HG03280 (cell line): Measurements from ENCODE around the gene CHAC1.
"Not testable (repeated sequence)": the region's sequence is repeated elsewhere in the genome, so short reads cannot be mapped to it uniquely, and the experiment has no call there.

ENCODE experiments used
- ATAC-seq: cut with Tn5 transposase; IDR thresholded peaks from one replicate; pipeline ENCODE4 v1.9.1; 2021; ENCODE audit warnings: mild to moderate bottlenecking, moderate library complexity; ENCODE audit not compliant: unreplicated experiment

The CHAC1 gene

DNA sequence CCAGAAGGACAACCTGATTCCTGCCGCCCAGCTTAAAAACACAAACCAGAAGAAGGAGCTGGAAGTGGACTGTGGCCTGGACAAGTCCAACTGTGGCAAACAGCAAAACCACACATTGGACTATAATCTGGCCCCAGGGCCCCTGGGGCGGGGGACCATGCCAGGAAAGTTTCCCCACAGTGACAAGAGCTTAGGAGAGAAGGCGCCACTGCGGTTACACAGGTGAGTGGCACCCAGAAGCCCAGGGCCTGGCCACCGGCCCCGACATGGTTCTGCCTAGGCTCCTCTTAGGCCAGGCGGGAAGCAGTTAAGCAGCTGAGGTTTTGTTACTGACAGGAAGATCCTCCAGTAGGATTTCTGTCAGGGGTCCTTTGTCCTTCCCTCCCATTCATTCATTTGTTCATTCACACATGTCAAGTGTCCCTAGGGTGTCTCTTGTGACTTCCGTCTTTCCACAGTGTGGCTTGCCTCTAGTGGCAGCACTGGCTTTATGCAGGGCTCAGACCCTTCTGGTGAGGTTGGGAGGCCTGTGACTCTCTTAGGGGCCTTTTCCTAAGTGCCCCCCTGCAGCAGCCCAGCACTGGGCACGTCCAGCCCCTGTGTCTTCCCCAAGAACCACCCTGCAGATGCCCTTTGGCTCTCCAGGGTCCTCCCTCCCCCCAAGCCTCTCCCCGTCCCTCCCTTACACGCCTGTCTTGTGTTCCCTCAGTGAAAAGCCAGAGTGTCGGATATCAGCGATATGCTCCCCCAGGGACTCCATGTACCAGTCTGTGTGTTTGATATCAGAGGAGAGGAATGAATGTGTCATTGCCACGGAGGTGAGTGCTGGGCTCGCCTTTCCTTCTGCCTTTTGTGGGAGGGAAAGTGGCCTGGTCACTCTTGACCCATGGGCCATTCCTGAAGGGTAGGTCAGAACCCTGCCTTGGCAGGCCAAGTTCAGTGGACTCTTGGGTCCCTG is 16.3 kb upstream of the CHAC1 start:
- no peak for ATAC-seq

DNA sequence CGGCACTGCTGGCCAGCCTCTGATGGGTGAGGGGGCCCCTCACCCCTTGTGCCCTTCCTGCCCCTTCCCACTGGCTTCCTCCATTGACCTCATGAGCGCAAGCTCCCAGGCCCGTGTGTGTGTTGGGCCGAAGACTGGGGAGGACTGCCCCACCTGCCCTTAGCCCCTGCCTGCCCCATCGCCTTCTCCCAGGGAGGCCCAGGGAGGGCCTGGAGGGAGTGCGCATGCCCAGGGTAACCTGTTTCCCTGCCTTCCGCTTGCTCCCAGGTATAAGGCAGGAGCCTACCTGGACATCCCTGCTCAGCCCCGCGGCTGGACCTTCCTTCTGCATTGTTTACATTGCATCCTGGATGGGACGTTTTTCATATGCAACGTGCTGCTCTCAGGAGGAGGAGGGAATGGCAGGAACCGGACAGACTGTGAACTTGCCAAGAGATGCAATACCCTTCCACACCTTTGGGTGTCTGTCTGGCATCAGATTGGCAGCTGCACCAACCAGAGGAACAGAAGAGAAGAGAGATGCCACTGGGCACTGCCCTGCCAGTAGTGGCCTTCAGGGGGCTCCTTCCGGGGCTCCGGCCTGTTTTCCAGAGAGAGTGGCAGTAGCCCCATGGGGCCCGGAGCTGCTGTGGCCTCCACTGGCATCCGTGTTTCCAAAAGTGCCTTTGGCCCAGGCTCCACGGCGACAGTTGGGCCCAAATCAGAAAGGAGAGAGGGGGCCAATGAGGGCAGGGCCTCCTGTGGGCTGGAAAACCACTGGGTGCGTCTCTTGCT is 15.3 kb upstream of the CHAC1 start:
- ATAC-seq = no peak

DNA sequence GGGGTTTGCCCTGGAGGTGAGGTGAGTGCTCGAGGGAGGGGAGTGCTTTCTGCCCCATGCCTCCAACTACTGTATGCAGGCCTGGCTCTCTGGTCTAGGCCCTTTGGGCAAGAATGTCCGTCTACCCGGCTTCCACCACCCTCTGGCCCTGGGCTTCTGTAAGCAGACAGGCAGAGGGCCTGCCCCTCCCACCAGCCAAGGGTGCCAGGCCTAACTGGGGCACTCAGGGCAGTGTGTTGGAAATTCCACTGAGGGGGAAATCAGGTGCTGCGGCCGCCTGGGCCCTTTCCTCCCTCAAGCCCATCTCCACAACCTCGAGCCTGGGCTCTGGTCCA is 14.8 kb upstream of the CHAC1 start:
- ATAC-seq = no peak

DNA sequence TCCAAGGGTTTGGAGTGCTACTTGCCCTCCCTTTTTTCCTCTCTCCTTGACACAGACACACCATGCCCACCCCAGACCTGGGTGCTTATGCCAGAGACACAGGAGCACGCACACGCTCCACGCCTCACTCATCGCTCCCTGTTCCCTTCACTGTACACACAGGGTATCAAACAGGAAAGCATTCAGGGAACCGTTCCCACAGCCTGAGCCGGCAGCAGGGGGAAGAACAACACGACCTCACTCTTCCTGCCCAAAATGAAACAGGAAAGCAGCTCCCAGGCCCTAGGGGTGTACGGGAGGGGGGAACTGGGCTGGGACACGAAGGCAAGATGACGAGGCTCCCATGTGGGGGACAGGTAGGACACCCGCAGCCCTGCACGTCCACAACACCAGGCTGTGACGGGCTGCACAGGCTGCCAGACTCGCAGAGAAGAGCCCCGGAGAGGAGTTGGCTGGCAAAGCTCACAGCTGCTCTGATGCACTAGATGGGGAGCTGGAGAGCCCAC is 12.9 kb upstream of the CHAC1 start:
- ATAC-seq = no peak

DNA sequence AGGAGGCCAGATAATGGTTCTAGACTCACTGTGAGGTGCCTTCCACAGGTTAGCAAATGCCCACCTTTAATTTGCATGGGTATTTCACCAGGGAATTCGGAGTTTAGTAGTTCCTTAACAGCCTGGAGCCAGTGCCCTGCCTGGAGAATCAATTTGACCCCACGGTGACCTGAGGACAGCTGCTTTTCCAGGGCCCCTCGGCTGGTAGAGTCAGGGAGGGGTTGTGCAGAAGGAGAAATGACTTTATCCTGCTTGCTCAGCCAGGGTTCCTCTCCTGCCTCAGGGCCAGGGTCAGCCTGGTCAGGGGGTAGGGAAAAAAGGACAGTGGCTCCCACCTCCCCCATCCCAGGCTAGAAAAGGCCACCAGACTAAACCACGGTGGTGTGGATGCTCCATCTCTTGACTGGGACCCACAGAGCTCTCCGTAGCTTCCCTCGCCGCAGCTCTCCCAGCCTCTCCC is 12.2 kb upstream of the CHAC1 start:
- no peak for ATAC-seq

DNA sequence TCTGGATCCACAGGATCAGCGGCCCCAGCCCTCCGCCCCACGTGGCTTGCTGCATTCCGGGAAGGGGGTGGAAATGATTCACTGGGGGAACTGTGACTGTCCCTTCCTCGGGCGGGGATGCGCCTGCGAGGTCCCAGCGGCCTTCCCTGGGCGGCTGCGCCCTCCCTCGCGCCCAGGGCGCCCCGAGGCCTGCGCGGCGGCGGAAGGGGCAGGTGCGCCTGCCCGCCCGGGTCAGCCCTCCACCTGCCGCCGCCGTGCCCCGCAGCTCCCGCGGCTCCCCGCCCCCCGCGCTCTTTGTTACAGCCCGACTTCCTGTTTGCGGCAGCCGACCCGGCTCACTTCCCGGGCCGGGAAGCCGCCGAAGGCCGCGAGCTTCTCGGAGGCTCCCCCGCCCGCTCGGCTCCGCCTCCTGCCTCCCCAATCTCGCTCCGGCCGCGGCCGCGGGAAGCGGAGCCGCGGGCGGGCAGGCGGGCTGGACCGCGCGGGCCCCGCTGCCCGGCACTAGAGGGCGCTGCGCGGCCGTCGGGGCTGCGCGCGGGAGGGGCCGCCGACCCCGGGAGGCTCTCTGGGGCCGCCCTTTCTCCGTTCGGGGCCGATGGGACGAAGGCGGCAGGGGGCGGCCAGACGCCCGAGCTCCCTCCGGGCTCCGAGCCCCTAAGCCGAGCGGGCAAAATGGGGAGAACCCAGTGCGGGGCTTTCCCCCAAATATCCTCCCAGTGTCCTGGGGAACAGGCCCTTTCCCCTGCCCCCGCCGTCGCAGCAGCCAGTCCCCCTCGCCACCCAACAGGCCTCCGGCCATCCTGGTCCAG is 11.5 kb upstream of the CHAC1 start:
- peak; percentile 72 for ATAC-seq

DNA sequence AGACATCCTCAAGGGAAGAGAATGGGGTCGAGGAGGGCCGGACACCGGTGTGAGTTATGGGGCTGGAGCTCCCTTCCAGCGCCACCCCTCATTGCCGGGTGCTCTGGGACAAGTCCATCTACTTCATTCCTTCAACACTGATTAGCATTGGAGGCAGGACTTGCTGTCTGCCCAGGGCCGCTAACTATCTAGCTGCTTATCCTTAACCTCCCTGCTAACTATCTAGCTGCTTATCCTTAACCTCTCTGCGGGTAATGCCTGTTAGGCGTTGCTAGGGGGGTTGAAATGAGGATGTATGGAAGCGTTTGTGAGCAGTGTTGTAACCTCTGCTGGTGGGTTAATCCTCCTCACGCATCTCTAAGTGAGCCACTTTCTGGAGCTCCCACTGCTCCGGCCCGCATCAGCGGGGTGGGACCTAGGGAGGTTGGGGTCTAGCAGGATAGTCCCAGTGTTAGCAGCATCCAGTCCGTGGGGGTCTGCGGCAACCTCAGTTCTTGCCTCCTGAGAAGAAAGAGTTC is 10.9 kb upstream of the CHAC1 start:
- no peak for ATAC-seq

DNA sequence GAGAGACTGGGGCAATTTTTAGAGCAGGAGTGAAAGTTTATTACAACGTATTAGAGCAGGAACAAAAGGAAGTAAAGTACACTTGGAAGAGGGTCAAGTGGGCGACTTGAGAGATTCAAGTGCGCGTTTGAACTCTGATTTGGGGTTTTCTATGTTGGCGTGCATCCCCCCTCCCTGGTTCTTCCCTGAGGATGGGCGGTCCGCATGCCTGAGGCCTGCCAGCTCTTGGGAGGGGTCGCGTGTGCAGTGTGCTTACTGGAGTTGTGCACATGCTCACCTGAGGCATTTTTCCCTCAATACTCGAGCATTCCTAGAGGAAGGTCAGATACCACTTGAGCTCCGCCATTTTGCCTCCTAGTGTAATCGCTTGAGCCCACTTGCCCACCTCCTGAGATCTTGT is 10.4 kb upstream of the CHAC1 start:
- ATAC-seq = no peak

DNA sequence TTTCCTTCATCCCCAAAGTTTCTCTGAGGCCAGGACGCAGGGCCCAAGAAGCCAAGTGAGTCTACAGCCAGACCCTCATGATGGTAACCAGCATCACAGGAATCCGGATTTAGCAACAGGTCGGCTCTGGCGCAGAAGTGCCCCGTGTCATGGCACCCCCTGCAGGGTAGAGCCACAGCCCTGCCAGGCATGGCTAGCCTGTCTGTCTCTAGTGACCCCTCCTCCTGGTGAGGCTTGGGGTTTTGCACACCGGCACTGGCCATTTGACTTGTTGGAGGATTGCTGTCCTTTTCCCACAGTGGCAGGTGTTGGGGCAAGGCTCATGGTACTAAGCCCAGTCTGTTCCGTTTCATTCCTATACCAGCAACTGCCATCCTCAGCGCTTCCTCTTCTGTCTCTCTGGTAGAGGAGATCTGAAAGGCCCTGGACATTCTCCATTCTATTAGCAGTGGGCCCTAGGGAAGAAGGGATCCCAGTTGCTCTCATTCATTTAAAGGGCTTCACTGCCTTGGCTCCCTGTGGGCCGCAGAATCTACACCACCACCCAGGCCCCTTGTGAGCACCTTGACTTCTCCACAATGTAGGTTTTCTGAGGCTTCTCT is 9.4 kb upstream of the CHAC1 start:
- no peak for ATAC-seq

DNA sequence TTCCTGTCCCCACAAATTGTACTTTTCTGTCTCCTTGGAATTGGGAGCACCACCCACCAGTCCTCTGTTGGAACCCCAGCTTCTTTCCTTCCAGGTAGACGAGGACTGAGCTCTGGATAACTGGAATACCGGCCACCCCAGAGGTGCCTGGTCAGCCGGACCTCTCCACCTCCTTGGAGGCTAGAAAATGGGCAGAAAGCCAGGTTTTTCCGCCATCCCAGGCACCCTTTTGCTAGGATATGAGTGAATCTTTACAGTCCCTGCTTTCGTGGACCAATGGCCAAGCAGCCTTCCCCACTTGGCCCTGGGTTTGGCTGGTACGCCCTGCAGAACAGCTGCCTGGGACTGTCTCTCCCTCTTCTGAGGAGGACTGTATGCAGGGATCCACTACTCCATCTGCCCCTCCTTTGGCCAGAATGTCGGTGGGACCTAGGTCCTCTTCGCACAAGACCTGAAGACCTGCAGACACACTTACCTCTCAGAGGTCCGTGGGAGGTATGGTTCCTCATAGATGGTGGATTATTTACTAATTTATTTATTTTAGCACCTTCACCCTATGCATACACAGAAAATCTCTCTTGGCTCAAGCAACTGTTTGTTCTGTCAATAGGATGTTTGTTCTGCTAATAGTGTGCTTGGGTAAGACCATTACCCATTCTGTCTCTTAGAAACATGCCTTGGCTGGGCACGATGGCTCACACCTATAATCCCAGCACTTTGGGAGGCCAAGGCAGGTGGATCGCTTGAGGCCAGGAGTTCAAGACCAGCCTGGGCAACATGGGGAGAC is 8.6 kb upstream of the CHAC1 start:
- no peak for ATAC-seq

DNA sequence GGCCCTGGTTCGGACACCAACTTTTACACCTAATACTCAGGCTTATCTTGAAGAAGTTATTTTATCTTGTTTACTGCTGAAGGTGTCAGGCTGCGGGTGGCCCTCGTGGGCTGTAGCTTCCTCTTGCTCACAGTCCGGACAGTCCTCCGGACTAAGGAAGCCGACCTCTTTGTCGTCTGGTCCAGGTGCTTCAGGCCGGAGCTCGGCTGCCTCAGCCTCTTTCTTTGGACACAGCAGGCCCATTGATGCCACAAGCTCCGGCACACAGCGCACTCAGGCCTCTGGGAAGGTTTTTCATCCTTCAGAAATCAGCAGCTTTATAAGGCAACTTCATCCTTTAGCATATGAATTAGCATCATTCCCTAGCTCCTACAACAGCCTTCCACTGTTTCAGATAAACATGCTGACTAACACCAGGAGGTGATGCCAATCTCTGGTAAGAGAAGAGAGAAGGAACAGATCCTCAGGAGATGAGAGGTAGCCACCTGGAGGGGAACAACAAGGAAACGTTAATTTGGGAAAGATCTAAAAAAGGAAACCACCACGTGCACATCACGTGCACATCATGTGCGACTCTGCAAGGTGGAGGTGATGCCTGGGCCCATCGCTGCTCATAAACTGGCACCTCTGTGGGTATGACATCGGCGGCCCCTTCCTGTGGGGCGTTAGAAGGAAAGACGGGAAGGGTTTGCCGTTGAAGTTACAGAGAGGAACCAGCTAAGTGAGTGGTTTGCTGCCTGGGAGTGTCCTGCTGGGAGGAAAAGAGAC is 4.4 kb upstream of the CHAC1 start:
- ATAC-seq = no peak

DNA sequence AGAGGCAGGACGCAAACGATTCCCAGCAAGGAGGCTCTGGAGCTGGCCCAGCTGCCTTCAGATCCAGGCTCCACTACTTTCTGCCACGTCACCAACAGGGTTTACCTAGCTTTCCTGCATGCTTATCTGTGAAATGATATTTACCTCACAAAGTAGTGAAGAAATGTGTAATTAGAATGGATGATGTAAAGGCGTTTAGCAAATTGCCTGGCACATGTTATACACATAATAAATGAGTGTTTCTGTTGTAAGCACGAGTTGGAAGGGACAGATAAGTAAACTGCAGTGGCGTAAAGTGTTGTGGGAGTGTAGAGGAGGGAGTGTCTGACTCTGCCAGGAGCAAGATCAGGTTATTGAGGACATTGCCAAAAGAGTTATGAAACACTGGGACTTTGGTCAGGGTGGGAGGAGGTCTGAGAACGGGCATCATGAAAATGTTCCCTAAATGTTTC is 3.5 kb upstream of the CHAC1 start:
- ATAC-seq = no peak

DNA sequence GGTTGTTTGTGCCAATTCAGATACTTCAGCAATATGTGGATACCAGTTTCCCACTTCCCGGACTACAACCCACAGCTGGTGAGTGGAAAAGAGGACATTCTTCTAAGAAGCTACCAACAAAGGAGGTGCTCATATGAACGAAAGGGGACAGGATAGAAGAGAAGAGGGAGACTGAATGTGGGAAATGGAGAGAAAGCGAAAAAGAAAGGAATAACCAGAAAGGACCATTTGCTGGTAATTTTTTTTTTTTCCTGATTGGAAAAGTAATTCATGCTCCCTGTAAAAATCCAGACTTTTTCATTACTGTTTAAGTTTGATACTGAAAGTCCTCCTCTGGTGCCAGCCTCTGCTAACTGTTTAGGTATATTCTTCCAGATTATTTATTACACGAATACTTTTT is 1.5 kb upstream of the CHAC1 start:
- ATAC-seq = no peak

DNA sequence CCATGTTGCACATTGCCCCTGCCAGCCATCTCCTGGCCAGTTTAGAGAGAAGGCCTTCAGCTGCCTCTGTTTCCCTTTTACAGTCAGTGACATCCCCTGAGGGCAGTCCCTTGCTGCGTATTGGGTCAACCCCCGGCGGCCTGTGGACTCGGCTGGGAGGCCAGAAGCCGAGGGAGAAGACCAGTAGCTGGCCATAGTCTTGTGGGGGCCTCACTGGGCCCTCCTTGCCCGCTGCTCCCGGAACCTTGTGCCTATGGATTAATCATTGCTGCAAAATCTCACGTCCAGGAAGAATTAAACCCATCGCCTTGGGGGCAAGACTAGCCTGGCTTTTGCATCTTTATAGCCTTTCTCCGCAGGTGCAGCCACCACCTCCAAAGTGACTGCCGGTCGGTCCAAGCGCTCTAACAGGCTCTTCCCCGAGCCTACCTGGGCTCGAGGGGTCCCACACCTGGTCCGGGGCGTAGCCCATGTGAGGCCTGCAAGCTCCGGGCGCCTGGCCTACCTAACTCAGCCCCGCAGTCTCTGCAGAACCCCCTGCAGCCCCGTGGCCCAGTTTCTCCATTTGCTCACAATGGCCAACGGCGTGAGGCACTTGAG is 870 bp upstream of the CHAC1 start:
- peak; percentile 1 for ATAC-seq

DNA sequence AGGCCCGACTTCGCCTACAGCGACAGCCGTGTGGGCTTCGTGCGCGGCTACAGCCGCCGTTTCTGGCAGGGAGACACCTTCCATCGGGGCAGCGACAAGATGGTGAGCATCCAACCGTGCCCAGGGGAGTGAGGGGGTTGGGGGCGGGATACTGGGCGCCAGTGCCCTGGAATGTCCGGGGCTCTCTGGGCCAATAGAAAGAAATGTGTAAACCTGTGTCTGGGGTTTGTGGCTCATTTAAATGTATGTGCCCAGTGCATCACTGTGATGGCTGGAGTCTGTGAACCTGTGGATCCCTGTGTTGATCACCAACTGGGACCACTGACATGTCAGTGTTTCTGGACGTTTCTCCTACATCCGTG is 423 bp downstream of the CHAC1 start:
- ATAC-seq = no peak

DNA sequence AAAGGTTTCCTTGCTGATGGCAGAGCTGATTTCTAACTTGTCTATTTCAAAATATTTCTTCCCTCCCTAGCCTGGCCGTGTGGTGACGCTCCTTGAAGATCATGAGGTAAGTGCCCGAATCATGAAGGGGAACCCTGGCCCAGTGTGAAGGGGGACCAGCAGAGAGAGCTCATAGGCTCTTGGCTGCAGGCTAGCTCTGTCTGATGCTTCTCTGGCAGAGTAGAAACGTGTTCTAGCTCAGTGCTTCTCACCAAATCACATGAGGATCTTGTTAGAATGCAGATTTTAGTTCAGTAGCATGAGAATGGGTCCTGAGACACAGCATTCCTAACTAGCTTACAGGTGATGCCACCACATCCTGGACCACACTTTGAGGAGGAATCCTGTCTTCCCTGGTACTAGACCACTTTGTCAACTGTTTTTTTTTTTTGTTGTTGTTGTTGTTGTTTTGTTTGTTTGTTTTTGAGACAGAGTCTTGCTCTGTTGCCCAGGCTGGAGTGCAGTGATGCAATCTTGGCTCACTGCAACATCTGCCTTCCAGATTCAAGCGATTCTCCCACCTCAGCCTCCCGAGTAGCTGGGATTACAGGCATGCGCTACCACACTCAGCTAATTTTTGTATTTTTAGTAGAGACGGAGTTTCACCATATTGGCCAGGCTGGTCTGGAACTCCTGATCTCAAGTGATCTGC is 1.0 kb downstream of the CHAC1 start:
- not testable (repeated sequence) for ATAC-seq

DNA sequence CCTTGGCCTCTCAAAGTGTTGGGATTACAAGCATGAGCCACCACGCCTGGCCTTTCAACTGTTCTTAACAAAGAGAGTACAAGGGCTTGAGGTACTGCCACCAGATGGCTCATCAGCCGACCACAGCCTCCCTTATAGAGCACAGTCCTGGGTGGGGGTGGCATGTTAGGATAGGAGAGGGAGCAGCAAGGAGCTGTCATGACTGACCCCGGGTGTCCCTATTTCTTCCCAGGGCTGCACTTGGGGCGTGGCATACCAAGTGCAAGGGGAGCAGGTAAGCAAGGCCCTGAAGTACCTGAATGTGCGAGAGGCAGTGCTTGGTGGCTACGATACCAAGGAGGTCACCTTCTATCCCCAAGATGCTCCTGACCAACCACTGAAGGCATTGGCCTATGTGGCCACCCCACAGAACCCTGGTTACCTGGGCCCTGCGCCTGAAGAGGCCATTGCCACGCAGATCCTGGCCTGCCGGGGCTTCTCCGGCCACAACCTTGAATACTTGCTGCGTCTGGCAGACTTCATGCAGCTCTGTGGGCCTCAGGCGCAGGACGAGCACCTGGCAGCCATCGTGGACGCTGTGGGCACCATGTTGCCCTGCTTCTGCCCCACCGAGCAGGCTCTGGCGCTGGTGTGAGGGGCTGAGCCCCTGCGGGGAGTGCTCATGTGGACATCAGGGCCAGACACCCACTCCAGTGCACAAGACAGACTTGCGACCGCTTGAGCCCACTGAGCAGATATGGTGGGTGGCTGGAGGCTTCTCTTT is 2.1 kb downstream of the CHAC1 start:
- no peak for ATAC-seq
